Right cardiac atrium (tissue), 5 donors: ENCODE data around the gene IL17REL. TPM values are rescaled to one million over a fixed set of nuclear protein-coding genes. Genes with fewer than 3 reads are reported as not detected.

Experiments
- ATAC-seq, 2 donors: fragments of 200-7000 bp; cut with Tn5 transposase; one replicate each; pipeline versions ENCODE4 v1.8.0 to v1.9.1; 2020; ENCODE audit warnings: moderate library complexity in 2 of 2, mild to moderate bottlenecking in 1 of 2
- DNase-seq, 3 donors: peaks; one replicate each; pipeline ENCODE4 v3.0.0-alpha.2; 2020
- H3K27ac ChIP-seq: one replicate; pipeline ENCODE4 v1.5.1; 2013; ENCODE audit warnings: mild to moderate bottlenecking, low read length, control low read depth, moderate library complexity
- H3K27me3 ChIP-seq: one replicate; pipeline ENCODE4 v1.6.1; 2013; ENCODE audit not compliant: control insufficient read depth, insufficient read depth
- H3K4me1 ChIP-seq: one replicate; pipeline ENCODE4 v1.6.1; 2013; ENCODE audit warnings: low read length; ENCODE audit not compliant: control insufficient read depth, insufficient read depth
- H3K4me3 ChIP-seq: one replicate; pipeline ENCODE4 v1.5.1; 2013; ENCODE audit warnings: low read length, control low read depth
- H3K9me3 ChIP-seq: one replicate; pipeline ENCODE4 v1.6.1; 2013; ENCODE audit warnings: low read length; ENCODE audit not compliant: control insufficient read depth
- WGBS: extraction: QIAGEN DNeasy Blood & Tissue Kit; methylation state at CpG from one replicate; pipeline ENCODE4 v1.1.7; 2013; 5-methylcytosine and 5-hydroxymethylcytosine counted together
- intact Hi-C, 4 donors: fragments of 100-400 bp; cut with DNase I; formaldehyde crosslinking; loops; one replicate each; pipeline versions ENCODE4 v1.11.0 to v1.14.0; 2022 to 2023
- long read RNA-seq, 4 donors: library from polyadenylated mRNA; unstranded; transcript quantifications; one replicate each; pipeline ENCODE4 v2.0.0, GENCODE V29; 2020 to 2021
- polyA plus RNA-seq: library from polyadenylated mRNA; stranded (reverse); fragments of 200-250 nt; gene quantifications from one replicate; pipeline ENCODE4 v1.2.3, GENCODE V29; 2013
- total RNA-seq, 4 donors: library from RNA; stranded (reverse); fragmentation: NEBNext Ultra II Directional; extraction: Animal tissue kit (Norgen Biotek cat#: 25700); gene quantifications; one replicate each; pipeline ENCODE4 v1.2.1, GENCODE V29; 2021
- donor health status: healthy with polysubstance abuse.
- donor health status: DM: no; HTN: yes; CAD: no.
- donor health status: DM: no; HTN: no; CAD: no.
- donor health status: DM: no; HTN: yes; CAD: no; lungs with severe emphysema.
- donor health status: DM: yes; HTN: yes; CAD: no.

The IL17REL gene
- under 1 TPM in 1 of 4 donors, not detected in 3; 0.06 TPM for total RNA-seq
- polyA plus RNA-seq: not detected
- long read RNA-seq, donor 1: 0 reads
- long read RNA-seq, donor 2: 0 reads
- long read RNA-seq, donor 3: 0 reads
- long read RNA-seq, donor 4: 0 reads

DNA sequence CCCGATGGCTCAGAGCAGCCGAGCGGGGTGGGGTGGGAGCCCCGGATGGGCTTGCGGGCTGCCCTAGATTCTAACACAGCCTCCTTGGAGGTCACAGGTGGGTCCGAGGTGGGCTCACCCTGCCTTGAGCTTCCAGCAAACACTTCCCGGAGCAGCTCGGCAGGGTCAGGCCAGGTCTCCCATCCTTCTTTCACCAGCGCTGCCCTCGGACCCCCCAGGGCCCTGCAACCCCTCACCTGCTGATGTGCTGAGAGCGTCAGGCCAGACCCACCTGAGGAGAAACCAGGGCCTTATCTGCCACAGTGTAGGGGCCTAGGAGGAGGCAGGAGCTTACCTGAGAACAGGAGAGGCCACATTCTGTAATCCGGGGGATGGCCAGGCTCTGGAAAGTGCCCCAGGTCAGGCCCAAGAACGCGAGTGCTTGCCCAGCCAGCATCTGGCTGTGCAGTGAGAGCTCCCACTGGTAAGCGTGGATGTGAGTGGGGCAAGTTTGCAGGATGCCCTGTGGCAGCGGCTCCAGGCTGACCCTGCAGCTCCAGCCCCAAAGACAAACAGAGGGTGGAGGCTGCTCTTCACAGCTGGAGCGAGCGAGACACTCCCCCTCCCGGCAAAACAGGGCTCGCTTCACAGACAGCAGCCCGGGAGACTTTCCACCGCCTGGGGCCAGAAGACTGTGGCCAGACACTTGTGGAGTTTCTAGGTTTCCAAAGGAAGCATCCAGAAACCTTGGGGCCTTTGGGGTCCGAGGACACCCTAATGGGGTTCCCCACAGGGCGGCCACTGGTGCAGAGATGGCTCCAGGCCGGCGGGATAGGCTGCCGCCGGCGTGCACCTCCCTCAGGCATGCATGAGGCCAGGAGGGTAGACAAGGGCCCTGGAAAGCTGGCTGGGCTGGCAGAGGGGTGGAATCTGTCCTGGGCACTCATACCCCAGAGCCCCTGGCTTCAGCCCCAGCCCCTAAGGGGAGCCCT, at the start of gene IL17REL:
TSS of gene IL17REL (minus strand) at position 555 of the 971 bp plus-strand sequence. CDS start at position 436, 119 bp downstream.
- 56% methylated on average over 29 of the region's 29 CpGs for WGBS

DNA sequence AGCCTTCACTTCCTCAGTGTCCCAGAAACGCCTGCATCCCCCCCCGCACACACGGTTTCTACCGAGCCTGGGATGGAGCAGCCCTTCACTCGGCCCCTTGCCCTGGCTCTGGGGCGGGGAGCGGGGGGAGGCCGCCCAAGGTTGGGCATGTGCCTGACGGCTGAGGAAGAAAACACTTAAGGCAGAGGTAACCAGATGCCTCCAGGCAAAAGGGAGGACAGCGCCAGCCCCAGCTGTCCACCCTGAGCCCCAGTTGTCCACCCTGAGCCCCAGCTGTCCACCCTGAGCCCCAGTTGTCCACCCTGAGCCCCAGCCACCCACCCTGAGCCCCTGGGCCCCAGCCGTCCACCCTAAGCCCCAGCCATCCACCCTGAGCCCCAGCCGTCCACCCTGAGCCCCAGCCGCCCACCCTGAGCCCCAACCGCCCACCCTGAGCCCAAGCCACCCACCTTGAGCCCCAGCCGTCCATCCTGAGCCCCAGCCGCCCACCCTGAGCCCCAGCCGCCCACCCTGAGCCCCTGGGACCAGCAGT, 49.3 kb upstream of the IL17REL start:
- no peaks in the 10 kb centered on the region for H3K9me3 ChIP-seq
- ATAC-seq (no peak), DNase-seq (peak in 1 of 3 donors; percentile 37)
- no peaks in the 10 kb centered on the region for H3K4me1 ChIP-seq
- WGBS: 74% methylated on average over 17 of the region's 17 CpGs
- H3K27ac ChIP-seq: no peak overlapping the region
- no peak overlapping the region for H3K4me3 ChIP-seq
- intact Hi-C loops: no loop called here
- H3K27me3 ChIP-seq: no peaks in the 10 kb centered on the region

More for the DNA sequence above, at the start of gene IL17REL:
- Histone ChIP-seq H3K27me3 (no peaks in the 10 kb centered on the region), H3K4me1 (no peaks in the 10 kb centered on the region), H3K4me3 (no peak within 1 kb of the TSS), H3K9me3 (no peaks in the 10 kb centered on the region), H3K27ac (no peak within 1 kb of the TSS)
- ATAC-seq (no peak), DNase-seq (peak in 1 of 3 donors; percentile 59)
- intact Hi-C loops: no loop called here

DNA sequence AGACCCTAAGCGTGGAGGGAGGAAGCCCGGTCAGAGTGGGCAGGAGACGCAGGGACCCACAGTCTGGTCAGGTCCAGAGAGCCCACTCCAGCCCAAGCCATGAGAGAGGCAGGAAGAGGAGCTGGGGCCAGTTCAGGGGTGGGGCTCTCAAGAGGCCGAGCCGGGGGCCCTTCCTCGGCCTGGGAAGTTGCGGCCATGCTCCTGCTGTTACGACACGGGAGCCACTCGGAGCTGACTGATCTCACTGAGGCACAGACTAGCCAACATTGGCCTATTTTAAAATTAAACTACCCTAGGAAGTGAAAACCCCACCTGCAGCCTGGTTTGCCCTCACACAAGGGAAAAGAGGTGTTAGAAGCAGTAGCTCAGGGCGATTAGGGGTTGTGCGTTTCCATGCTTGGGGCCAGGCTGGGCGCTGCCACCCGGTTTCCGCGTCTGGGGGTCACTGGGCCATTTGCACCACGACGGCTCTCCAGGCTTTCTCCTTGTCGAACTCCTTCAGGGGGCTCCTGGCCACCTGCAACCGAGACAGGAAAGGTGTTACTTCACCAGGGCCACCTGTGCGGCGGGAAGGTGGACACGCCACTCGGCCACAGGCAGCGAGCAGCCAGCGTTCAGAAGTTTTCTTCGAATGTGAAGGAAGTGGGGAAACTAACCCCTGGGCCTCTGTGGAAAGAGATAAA, 48.7 kb upstream of the IL17REL start:
- 67% methylated on average over 27 of the region's 27 CpGs for WGBS
- Histone ChIP-seq H3K27me3 (no peaks in the 10 kb centered on the region), H3K4me3 (no peak overlapping the region), H3K27ac (no peak overlapping the region), H3K4me1 (no peaks in the 10 kb centered on the region), H3K9me3 (no peaks in the 10 kb centered on the region)
- peak in 2 of 3 donors; percentile 24 to 35 for DNase-seq
- intact Hi-C loops: no loop called here
- no peak for ATAC-seq

DNA sequence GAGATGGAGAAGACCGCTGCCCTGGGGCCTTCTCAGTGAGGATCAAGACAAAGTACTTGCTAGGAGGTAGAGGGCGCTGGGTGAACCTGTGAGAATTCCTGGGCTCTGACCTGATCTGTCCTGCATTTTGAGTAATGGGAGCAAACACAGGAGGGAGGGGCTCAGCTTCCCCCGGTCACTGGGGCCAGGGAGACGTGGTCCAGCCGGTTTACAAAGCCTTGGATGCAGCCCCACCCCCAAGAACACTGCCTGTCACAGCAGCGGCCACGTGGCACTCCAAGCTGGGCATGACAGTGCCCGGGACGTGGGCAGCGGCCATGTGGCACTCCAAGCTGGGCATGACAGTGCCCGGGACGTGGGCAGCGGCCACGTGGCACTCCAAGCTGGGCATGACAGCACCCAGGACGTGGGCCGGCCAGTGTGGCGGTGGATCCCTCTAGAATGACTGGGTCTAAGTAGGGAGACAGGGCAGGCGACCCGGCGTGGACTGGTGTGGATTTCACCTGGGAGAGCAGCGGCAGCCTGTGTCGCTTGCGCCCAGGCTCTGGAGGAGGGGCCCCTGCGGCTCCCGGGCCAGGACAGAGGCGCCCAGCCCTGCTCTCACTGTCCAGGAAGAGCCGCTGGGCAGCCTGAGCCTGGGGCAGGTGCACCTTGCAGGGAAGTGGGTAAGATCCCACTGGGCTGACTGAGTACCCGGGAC, 48.0 kb upstream of the IL17REL start:
- WGBS: 84% methylated on average over 28 of the region's 28 CpGs

DNA sequence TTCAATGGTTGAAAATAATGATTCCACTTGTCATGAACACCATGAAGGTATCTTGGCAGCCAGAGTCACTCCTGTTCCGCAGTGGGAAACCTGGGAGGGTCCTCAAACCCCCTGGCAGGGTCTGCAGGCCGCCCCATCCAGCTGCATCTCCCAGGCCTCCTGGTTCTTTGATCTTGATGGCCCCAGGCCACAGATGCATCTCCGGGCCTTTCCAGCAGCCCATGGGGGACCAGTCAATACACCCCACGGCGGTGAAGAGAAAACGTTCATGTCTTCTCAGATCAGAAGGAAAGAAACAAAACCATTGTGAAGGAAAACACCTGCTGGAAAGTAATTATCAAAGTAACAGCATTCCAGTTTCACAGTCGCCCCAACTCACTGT, 47.3 kb upstream of the IL17REL start:
- no peak overlapping the region for H3K4me3 ChIP-seq
- 89% methylated on average over 7 of the region's 7 CpGs for WGBS
- no peaks in the 10 kb centered on the region for H3K4me1 ChIP-seq
- DNase-seq: peak in 1 of 3 donors; percentile 25
- no peaks in the 10 kb centered on the region for H3K27me3 ChIP-seq
- no peak for ATAC-seq
- no peaks in the 10 kb centered on the region for H3K9me3 ChIP-seq
- H3K27ac ChIP-seq: no peak overlapping the region
- intact Hi-C loops: no loop called here

More for the DNA sequence above, 48.0 kb upstream of the IL17REL start:
- no peak overlapping the region for H3K4me3 ChIP-seq
- intact Hi-C loops: no loop called here
- no peaks in the 10 kb centered on the region for H3K4me1 ChIP-seq
- no peaks in the 10 kb centered on the region for H3K9me3 ChIP-seq
- ATAC-seq: no peak
- H3K27ac ChIP-seq: no peak overlapping the region
- DNase-seq: peak in 2 of 3 donors; percentile 32 to 42
- H3K27me3 ChIP-seq: no peaks in the 10 kb centered on the region

DNA sequence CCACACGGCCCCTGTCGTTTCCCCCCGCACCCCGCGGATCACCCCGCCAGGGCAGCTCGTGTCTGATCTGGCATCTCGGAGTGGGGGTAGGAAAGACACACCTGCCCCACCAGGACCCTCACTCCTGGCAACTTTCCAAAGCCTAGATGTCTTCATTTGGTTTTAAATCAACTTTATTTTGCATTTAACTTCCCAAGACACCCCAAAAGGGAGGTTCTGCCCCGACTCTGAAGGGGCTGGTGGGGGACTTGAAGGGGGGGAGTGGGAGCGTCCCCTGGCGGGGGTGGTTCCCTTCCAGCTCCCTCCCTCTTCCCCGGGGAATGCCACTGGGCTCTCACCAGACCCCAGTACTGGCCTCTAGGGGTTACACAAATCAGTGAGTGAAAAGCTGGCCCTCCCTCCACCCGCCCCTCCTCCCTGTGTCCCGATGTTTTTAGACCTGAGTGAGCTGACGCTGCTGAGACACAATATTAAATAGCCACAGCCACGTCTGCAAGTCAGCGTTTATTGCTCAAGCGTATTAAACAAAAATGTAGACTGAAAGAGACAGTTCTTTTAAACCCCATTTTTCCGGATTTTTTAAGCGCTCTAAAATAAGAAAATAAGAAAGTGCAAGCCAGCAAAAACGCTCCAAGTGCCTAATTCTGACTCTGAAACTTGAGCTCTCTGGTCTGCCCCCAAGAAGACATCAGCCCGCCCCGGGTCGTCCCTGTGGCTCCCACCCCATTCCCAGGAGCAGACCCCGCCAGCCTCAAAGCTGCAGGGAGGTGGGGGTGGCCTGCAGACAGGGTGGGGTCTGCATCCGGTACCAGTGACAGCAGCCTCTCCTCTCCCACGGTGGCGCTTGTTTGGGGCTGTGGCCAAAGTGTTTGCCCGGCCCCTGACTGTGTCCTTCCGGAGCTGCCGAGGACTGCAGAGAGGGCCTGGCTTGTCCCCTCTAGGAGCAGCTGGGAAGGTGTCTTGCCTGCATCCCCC, 46.6 kb upstream of the IL17REL start:
- 9% methylated on average over 31 of the region's 31 CpGs for WGBS
- no peak overlapping the region for H3K27ac ChIP-seq
- no peaks in the 10 kb centered on the region for H3K27me3 ChIP-seq
- peak in 1 of 2 donors; percentile 31 for ATAC-seq
- H3K9me3 ChIP-seq: no peaks in the 10 kb centered on the region
- peak overlapping the region; percentile 6 for H3K4me3 ChIP-seq
- H3K4me1 ChIP-seq: no peaks in the 10 kb centered on the region
- intact Hi-C loops: no loop called here
- DNase-seq: peak in 2 of 3 donors; percentile 46 to 48

DNA sequence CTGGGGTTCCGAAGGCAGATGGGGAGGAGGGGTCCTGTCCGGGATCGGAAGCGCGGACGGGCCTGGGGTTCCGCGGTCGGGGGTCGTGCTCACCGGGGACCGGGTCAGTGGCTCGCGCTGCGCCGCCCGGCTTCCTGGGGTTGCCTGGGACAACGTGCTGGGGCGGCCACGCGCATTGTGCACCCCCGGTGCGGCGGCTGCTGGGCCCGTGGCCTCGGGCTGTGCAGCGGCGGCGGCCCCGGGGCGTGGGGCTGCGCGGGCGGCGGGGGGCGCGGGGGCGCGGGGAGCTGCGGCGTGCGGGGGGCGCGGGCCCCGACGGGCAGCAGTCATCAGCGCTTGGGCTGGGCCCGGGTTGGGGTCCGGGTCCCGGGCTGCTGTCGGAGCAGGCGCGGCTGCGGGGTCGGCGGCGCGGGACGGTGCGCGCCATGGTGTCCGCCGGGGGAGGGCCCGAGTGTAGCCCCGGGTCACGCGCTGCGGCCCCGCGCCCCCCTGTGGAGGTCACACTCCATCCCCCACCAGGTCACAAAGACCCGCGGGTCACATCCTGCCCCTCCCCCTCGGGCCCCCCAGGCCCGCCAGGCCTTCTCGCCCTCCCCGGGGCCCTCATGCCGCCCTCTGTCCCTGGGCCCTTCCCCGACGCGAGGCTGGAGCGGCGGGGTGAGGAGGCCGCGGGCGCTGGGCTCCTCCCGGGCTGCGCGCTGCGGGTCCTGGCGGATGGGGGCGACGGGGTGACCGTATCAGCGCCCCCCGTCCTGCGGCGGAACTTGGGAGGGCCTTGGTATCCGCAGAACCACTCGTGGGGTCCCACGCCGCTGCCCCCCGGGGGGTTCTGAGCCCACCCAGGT, 45.7 kb upstream of the IL17REL start, which contains the start of gene TTLL8:
TSS of gene TTLL8 (minus strand) at position 238 of the 845 bp plus-strand sequence.
- Histone ChIP-seq H3K4me1 (no peaks in the 10 kb centered on the region), H3K27me3 (no peaks in the 10 kb centered on the region), H3K27ac (no peak within 1 kb of the TSS), H3K9me3 (no peaks in the 10 kb centered on the region), H3K4me3 (peak within 1 kb of the TSS; percentile 6)
- DNase-seq (peak in 2 of 3 donors; percentile 44 to 55), ATAC-seq (peak in 1 of 2 donors; percentile 28)
- intact Hi-C loops: no loop called here
- 10% methylated on average over 102 of the region's 102 CpGs for WGBS

DNA sequence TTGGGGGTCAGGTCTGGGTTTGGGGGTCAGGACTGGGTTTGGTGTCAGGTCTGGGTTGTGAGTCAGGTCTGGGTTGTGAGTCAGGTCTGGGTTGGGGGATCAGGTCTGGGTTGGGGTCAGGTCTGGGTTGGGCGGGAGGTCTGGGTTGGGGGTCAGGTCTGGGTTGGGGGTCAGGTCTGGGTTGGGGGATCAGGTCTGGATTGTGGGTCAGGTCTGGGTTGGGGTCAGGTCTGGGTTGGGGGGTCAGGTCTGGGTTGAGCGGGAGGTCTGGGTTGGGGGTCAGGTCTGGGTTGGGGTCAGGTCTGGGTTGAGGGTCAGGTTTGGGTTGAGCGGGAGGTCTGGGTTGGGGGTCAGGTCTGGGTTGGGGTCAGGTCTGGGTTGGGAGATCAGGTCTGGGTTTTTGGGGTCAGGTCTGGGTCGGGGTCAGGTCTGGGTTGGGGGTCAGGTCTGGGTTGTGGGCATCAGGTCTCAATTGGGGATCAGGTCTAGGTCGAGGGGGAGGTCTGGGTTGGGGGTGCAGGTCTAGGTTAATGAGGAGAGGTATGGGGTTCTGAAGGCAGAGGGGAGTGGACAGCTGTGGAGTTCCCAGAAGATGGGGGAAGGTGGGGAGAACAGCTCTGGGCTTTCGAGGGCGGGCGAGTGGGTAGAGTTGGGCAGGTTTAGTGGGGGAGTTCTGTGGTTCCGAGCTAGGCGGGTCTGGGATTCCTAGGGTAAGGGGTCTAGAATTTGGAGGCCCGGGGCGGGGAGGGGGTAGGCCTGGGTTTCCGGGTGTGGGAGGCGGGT, 44.9 kb upstream of the IL17REL start:
- 88% methylated on average over 14 of the region's 14 CpGs for WGBS
- Histone ChIP-seq H3K4me1 (no peaks in the 10 kb centered on the region), H3K27ac (no peak overlapping the region), H3K9me3 (no peaks in the 10 kb centered on the region), H3K27me3 (no peaks in the 10 kb centered on the region), H3K4me3 (no peak overlapping the region)
- DNase-seq (peak in 2 of 3 donors; percentile 37 to 41), ATAC-seq (no peak)
- intact Hi-C loops: no loop called here
